H1 (cell line): ENCODE results near the gene SLC30A7. TPM values are rescaled to one million over a fixed set of nuclear protein-coding genes. Genes with fewer than 3 reads are reported as not detected.

Experiments
- CTCF ChIA-PET: fragments of 300-600 bp; sonication (Branson Sonifier 250); formaldehyde crosslinking; loops from one replicate; lab custom pipeline; 2021; ENCODE audit not compliant: partially characterized antibody; lab: Charles Lee
- POLR2A ChIA-PET: fragments of 300-600 bp; sonication (Branson Sonifier 250); formaldehyde crosslinking; loops from one replicate; lab custom pipeline; 2021; ENCODE audit warnings: inconsistent platforms; ENCODE audit not compliant: partially characterized antibody; lab: Charles Lee
- DNase-seq, 2 experiments: peaks; one replicate each; pipeline versions ENCODE4 v3.0.0 to v3.0.0-alpha.2; 2010 to 2022; ENCODE audit warnings: low spot score in 2 of 2, low read depth in 1 of 2, mixed read lengths in 1 of 2
- FAIRE-seq: peaks from 2 replicates; lab custom pipeline; 2011; peaks lifted over from hg19 to GRCh38; lab: Jason Lieb, UNC
- H2AFZ ChIP-seq: 2 replicates; pipeline ENCODE4 v1.8.1; 2012; ENCODE audit warnings: low read length, inconsistent platforms
- H2AK5ac ChIP-seq: 2 replicates; pipeline ENCODE4 v1.6.1; 2013; ENCODE audit warnings: low read depth, low read length
- H2BK120ac ChIP-seq: replicated peaks from 2 replicates; pipeline ENCODE3; 2013; ENCODE audit warnings: low read depth, low read length, inconsistent platforms
- H2BK12ac ChIP-seq: 2 replicates; pipeline ENCODE4 v1.6.1; 2013; ENCODE audit warnings: low read depth, low read length
- H2BK15ac ChIP-seq: 2 replicates; pipeline ENCODE4 v1.6.1; 2013; ENCODE audit warnings: low read length
- H2BK20ac ChIP-seq: 2 replicates; pipeline ENCODE4 v1.6.1; 2013; ENCODE audit warnings: low read length
- H2BK5ac ChIP-seq: 2 replicates; pipeline ENCODE4 v1.6.1; 2013; ENCODE audit warnings: low read depth, low read length
- H3K14ac ChIP-seq: 2 replicates; pipeline ENCODE4 v1.6.1; 2013; ENCODE audit warnings: inconsistent platforms; ENCODE audit not compliant: insufficient read length
- H3K18ac ChIP-seq: 2 replicates; pipeline ENCODE4 v1.6.1; 2013; ENCODE audit warnings: low read length; ENCODE audit errors: extremely low read depth
- H3K23ac ChIP-seq: 2 replicates; pipeline ENCODE4 v1.6.1; 2013; ENCODE audit warnings: inconsistent platforms; ENCODE audit not compliant: insufficient read length
- H3K23me2 ChIP-seq: 2 replicates; pipeline ENCODE4 v1.6.1; 2013; ENCODE audit warnings: low read depth, low read length
- H3K27ac ChIP-seq: 2 replicates; pipeline ENCODE4 v1.6.1; 2011; ENCODE audit warnings: low read depth, low read length, inconsistent platforms
- H3K27me3 ChIP-seq, 4 experiments: replicated peaks in 1 of 4; 1 replicate in 1 of 4; 2 replicates in 3 of 4; pipeline versions ENCODE4 v1.6.1 to v1.8.1; 2011 to 2013; ENCODE audit warnings: low read length in 3 of 4, mild to moderate bottlenecking in 3 of 4, inconsistent platforms in 2 of 4, mixed read lengths in 2 of 4, moderate library complexity in 1 of 4; ENCODE audit not compliant: control insufficient read depth in 3 of 4, insufficient read depth in 3 of 4; ENCODE audit errors: extremely low read depth in 1 of 4
- H3K36me3 ChIP-seq, 4 experiments: 2 replicates each; pipeline versions ENCODE4 v1.6.1 to v1.8.1; 2011 to 2013; ENCODE audit warnings: mild to moderate bottlenecking in 4 of 4, low read length in 3 of 4, moderate library complexity in 2 of 4, control low read depth in 1 of 4, inconsistent platforms in 1 of 4; ENCODE audit not compliant: insufficient read depth in 4 of 4, control insufficient read depth in 2 of 4
- H3K4ac ChIP-seq: replicated peaks from 2 replicates; pipeline ENCODE3; 2013; ENCODE audit warnings: low read length, low read depth, mixed read lengths, inconsistent platforms; ENCODE audit not compliant: insufficient read length
- H3K4me1 ChIP-seq, 4 experiments: replicated peaks in 1 of 4; 1 replicate in 1 of 4; 2 replicates in 3 of 4; pipeline versions ENCODE4 v1.6.1 to v1.8.1; 2011 to 2013; ENCODE audit warnings: low read length in 3 of 4, inconsistent platforms in 2 of 4, mixed read lengths in 1 of 4; ENCODE audit not compliant: insufficient read depth in 4 of 4, control insufficient read depth in 3 of 4
- H3K4me2 ChIP-seq, 2 experiments: 2 replicates each; pipeline versions ENCODE4 v1.6.1 to v1.8.1; 2011 to 2013; ENCODE audit warnings: low read depth in 2 of 2, low read length in 2 of 2, control low read depth in 1 of 2, inconsistent platforms in 1 of 2, mild to moderate bottlenecking in 1 of 2; ENCODE audit not compliant: insufficient read depth in 1 of 2
- H3K4me3 ChIP-seq, 4 experiments: fragments of 200-600, 300-600 bp in 1 of 4; sonication (generic), shearing (Covaris generic), sonication (Bioruptor Twin) in 1 of 4; 2 replicates each; pipeline versions ENCODE4 v1.5.1 to v1.8.1; 2011 to 2016; ENCODE audit warnings: low read length in 4 of 4, low read depth in 3 of 4, control low read depth in 2 of 4, inconsistent platforms in 2 of 4, mild to moderate bottlenecking in 2 of 4, mixed read lengths in 1 of 4, moderate library complexity in 1 of 4; ENCODE audit not compliant: insufficient read depth in 2 of 4; ENCODE audit errors: extremely low read depth in 1 of 4
- H3K56ac ChIP-seq: replicated peaks from 2 replicates; pipeline ENCODE3; 2013; ENCODE audit warnings: low read depth, mild to moderate bottlenecking, mixed read lengths, low read length, inconsistent platforms; ENCODE audit not compliant: insufficient read length
- H3K79me1 ChIP-seq: 2 replicates; pipeline ENCODE4 v1.6.1; 2013; ENCODE audit warnings: low read depth, low read length, control low read depth
- H3K79me2 ChIP-seq, 2 experiments: 2 replicates each; pipeline versions ENCODE4 v1.6.1 to v1.8.1; 2012 to 2013; ENCODE audit warnings: low read length in 2 of 2, mild to moderate bottlenecking in 2 of 2, inconsistent platforms in 1 of 2; ENCODE audit not compliant: insufficient read depth in 2 of 2, control insufficient read depth in 1 of 2
- H3K9ac ChIP-seq, 4 experiments: replicated peaks in 1 of 4; 1 replicate in 1 of 4; 2 replicates in 3 of 4; pipeline versions ENCODE4 v1.6.1 to v1.8.1; 2011 to 2013; ENCODE audit warnings: low read depth in 3 of 4, low read length in 3 of 4, control low read depth in 2 of 4, mild to moderate bottlenecking in 2 of 4, moderate library complexity in 2 of 4, inconsistent platforms in 1 of 4; ENCODE audit errors: extremely low read depth in 1 of 4
- H3K9me3 ChIP-seq, 2 experiments: 2 replicates each; pipeline versions ENCODE4 v1.6.1 to v1.8.1; 2012 to 2013; ENCODE audit warnings: mild to moderate bottlenecking in 2 of 2, moderate library complexity in 2 of 2, control low read depth in 1 of 2, inconsistent platforms in 1 of 2, low read depth in 1 of 2, low read length in 1 of 2, mixed read lengths in 1 of 2; ENCODE audit not compliant: insufficient read depth in 2 of 2
- H4K20me1 ChIP-seq, 2 experiments: replicated peaks in 1 of 2; 2 replicates each; pipeline versions ENCODE3 to v1.8.1; 2011 to 2013; ENCODE audit warnings: inconsistent platforms in 2 of 2, low read length in 2 of 2, mild to moderate bottlenecking in 1 of 2; ENCODE audit not compliant: insufficient read depth in 2 of 2, control insufficient read depth in 1 of 2
- H4K5ac ChIP-seq: 2 replicates; pipeline ENCODE4 v1.6.1; 2013; ENCODE audit warnings: low read length, low read depth, mixed read lengths, inconsistent platforms; ENCODE audit not compliant: insufficient read length
- H4K8ac ChIP-seq: 2 replicates; pipeline ENCODE4 v1.8.0; 2013; ENCODE audit warnings: mild to moderate bottlenecking, moderate library complexity, low read length, inconsistent platforms; ENCODE audit not compliant: insufficient read depth; ENCODE audit errors: extremely low read depth
- H4K91ac ChIP-seq: replicated peaks from 2 replicates; pipeline ENCODE3; 2013; ENCODE audit warnings: low read length, mixed read lengths, inconsistent platforms; ENCODE audit not compliant: insufficient read length
- ATF3 ChIP-seq: IDR thresholded peaks from 2 replicates; pipeline ENCODE4 v1.6.1; 2011; ENCODE audit warnings: low read depth, mild to moderate bottlenecking, low read length; ENCODE audit not compliant: insufficient read depth
- CHD1 ChIP-seq: IDR thresholded peaks from 2 replicates; pipeline ENCODE4 v1.6.1; 2012; ENCODE audit warnings: low read depth, low read length, improper control_type of control experiment
- CTCF ChIP-seq, 3 experiments: IDR thresholded peaks; 1 replicate in 2 of 3; 2 replicates in 1 of 3; pipeline versions ENCODE4 v1.5.1 to v1.6.1; 2011; ENCODE audit warnings: low read length in 3 of 3, mild to moderate bottlenecking in 3 of 3, inconsistent platforms in 2 of 3, low read depth in 1 of 3, moderate library complexity in 1 of 3; ENCODE audit not compliant: insufficient read depth in 1 of 3; ENCODE audit errors: control extremely low read depth in 1 of 3
- MAX ChIP-seq: IDR thresholded peaks from 2 replicates; pipeline ENCODE4 v1.6.1; 2012; ENCODE audit warnings: inconsistent platforms
- POU5F1 ChIP-seq: IDR thresholded peaks from 2 replicates; pipeline ENCODE4 v1.6.1; 2011; ENCODE audit warnings: low read depth, mild to moderate bottlenecking, low read length, moderate library complexity
- SIX5 ChIP-seq: IDR thresholded peaks from 2 replicates; pipeline ENCODE4 v1.6.1; 2011; ENCODE audit warnings: mild to moderate bottlenecking, low read depth, low read length
- SP2 ChIP-seq: IDR thresholded peaks from 2 replicates; pipeline ENCODE4 v1.6.1; 2012; ENCODE audit warnings: mild to moderate bottlenecking, low read length, inconsistent platforms
- SP4 ChIP-seq: IDR thresholded peaks from 2 replicates; pipeline ENCODE4 v1.6.1; 2012; ENCODE audit warnings: low read length, inconsistent platforms
- WGBS, 2 experiments: shearing (Covaris generic) in 1 of 2; methylation state at CpG; one replicate each; pipeline versions ENCODE4 v1.1.6 to v1.1.7; 2013 to 2015; ENCODE audit warnings: low lambda C conversion rate in 2 of 2, mixed read lengths in 2 of 2, inconsistent platforms in 1 of 2, low coverage in 1 of 2, missing lambda C conversion rate in 1 of 2; ENCODE audit not compliant: insufficient replicate concordance in 2 of 2, insufficient coverage in 1 of 2, insufficient read length in 1 of 2; ENCODE audit errors: extremely low coverage in 1 of 2, missing lambda C conversion rate in 1 of 2; 5-methylcytosine and 5-hydroxymethylcytosine counted together
- polyA plus RNA-seq, 7 experiments: library from polyadenylated mRNA; depleted of rRNA in 3 of 7; stranded (reverse) in 5 of 7; unstranded in 2 of 7; fragments of >200 nt in 5 of 7; fragments of 200-250 nt in 2 of 7; gene quantifications; 1 replicate in 5 of 7; 2 replicates in 1 of 7; 4 replicates in 1 of 7; pipeline versions ENCODE4 v1.2.1 to v1.2.3, GENCODE V29; 2011 to 2013; ENCODE audit warnings: missing spikeins in 2 of 7, mixed read lengths in 2 of 7
- total RNA-seq: library from RNA; stranded (reverse); fragmentation: NEBNext Ultra II Directional; extraction: Animal tissue kit (Norgen Biotek cat#: 25700); gene quantifications from 2 replicates; pipeline ENCODE4 v1.2.1, GENCODE V29; 2021

The SLC30A7 gene
- total and polyA plus RNA-seq, 2 of the 8 experiments (the other 6 are each of a cell fraction or from before 2014, with no cell fraction given): 5.5 to 22.1 TPM

- ChIA-PET CTCF (interaction anchor here (1.4 to 1.9 kb wide), 2 partner anchors 356 to 359 kb away, joined by 3 to 4 read pairs; no protein-coding TSS in a partner anchor), POLR2A (interaction anchor here (0.5 kb wide), 1 partner anchor 864 kb away, joined by 3 read pairs; no protein-coding TSS in a partner anchor)
- no peak overlapping the region for H2BK15ac ChIP-seq
- H3K27ac ChIP-seq: no peak overlapping the region
- H3K56ac ChIP-seq: no peak overlapping the region
- H3K79me1 ChIP-seq: no peaks in the 10 kb centered on the region
- no peak overlapping the region for H4K91ac ChIP-seq
- H3K4ac ChIP-seq: no peak overlapping the region
- no peak overlapping the region for H2AFZ ChIP-seq
- no peak overlapping the region for H3K14ac ChIP-seq
- H3K4me3 ChIP-seq: no peak overlapping the region
- no peak overlapping the region for H4K5ac ChIP-seq
- peaks cover 0 to 10% (median 1%) of the 10 kb centered on the region in 4 experiments; a peak in 3 of 8 replicates for H3K36me3 ChIP-seq
- DNase-seq (no peak), FAIRE-seq (no peak)
- no peak overlapping the region for H3K9ac ChIP-seq
- WGBS, 2 experiments: 92% methylated on average over 1 of the region's 1 CpG; no CpG with 5 or more reads in 1 of the 2 experiments
- H3K23me2 ChIP-seq: no peaks in the 10 kb centered on the region
- H3K18ac ChIP-seq: no peak overlapping the region
- no peaks in the 10 kb centered on the region for H3K9me3 ChIP-seq
- no peak overlapping the region for H2BK20ac ChIP-seq
- no peak overlapping the region for H3K4me2 ChIP-seq
- H3K27me3 ChIP-seq: no peaks in the 10 kb centered on the region
- TF ChIP-seq POU5F1 (no peak), MAX (no peak), SP4 (no peak), SP2 (no peak), SIX5 (no peak), CTCF (IDR thresholded peaks at IDR 0.05; ENCODE audit: control extremely low read depth in 1 of 3, insufficient read depth in 1 of 3, low read depth in 1 of 3, low read length in 3 of 3) (no peak), ATF3 (no peak), CHD1 (no peak)
- no peak overlapping the region for H3K23ac ChIP-seq
- no peak overlapping the region for H4K8ac ChIP-seq
- H2BK5ac ChIP-seq: no peak overlapping the region
- H4K20me1 ChIP-seq: no peaks in the 10 kb centered on the region
- H2BK120ac ChIP-seq: no peak overlapping the region
- no peak overlapping the region for H2AK5ac ChIP-seq
- H2BK12ac ChIP-seq: no peak overlapping the region
- H3K79me2 ChIP-seq: no peaks in the 10 kb centered on the region
- no peaks in the 10 kb centered on the region for H3K4me1 ChIP-seq
Observed at GRCh38 chr1:100931716-100932115, 35.8 kb downstream of the SLC30A7 start.
